T1000 (cell line): ENCODE measurements around the gene CRX.
"Not testable (repeated sequence)": the region's sequence is repeated elsewhere in the genome, so short reads cannot be mapped to it uniquely, and the experiment has no call there.

ENCODE experiments used
- DNase-seq: peaks from one replicate; lab custom pipeline; 2025; ENCODE audit warnings: mixed read lengths; lab: John Stamatoyannopoulos, UW

CRX gene

DNA sequence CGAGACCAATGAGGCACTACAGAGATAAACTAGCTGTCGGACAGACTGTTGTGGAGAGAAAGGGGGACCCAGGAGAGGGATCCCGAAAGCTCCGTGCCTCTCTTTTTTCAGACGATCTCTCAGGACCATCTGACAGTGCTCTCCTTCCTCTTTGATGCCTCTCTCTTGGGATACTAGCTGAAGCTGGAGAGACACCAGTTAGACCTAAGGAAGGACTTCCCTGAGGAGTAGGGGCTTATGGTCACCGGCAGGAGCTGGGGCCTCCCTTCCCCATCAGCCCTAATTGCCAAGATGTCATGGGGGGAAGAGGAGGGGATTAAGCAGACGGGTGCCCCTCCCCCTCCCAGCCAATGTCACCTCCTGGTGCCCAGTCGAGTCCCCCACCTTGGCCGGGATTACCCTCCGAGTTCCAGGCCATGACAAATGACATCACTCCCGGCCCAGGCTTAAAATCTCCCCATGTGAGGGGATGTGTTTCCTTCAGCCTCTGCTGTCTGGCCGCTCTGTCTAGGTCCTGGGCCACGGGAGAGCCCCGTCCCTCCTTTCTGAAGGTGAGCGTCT lies at the start of gene CRX:
TSS of gene CRX (plus strand) at position 478 of the 561 bp plus-strand sequence. CDS start 12,507 bp downstream, outside the sequence.
- DNase-seq, result no peak

GRCh38 chr19:47776568-47776967 lies 45.2 kb upstream of the CRX start:
- no peak for DNase-seq

DNA sequence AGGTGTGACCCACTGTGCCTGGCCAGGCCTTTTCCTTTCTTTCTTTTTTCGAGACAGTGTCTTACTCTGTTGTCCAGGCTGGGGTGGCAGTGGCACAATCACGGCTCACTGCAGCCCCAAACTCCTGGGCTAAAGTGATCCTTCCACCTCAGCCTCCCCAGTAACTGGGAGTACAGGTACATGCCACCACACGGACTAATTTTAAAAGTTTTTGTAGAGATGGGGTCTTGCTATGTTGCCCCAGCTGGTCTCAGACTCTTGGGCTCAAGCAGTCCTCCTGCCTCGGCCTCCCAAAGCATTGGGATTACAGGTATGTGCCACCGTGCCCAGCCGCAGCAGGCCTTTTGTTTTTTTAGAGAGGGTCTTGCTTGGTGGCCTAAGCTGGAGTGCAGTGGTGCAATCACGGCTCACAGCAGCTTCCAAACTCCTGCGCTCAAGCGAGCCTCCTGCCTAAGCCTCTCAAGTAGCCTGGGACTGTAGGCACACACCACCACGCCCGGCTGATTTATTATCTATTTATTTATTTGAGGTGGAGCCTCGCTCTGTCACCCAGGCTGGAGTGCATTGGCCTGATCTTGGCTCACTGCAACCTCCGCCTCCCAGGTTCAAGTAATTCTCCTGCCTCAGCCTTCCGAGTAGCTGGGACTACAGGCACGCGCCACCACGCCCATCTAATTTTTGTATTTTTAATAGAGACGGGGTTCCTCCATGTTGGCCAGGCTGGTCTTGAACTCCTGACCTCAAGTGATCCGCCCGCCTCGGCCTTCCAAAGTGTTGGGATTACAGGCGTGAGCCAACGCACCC lies 44.3 kb upstream of the CRX start:
- DNase-seq, result not testable (repeated sequence)

- peak; percentile 74 for DNase-seq
These were observed 43.4 kb upstream of the CRX start, which contains the start of gene SELENOW for GRCh38 chr19:47778049-47778953. TSS of gene SELENOW (plus strand) at chr19:47778703. CDS start at chr19:47778786, 83 bp downstream.

GRCh38 chr19:47778954-47779351 lies 42.8 kb upstream of the CRX start:
- no peak for DNase-seq

- DNase-seq, result no peak
These were observed 42.1 kb upstream of the CRX start for GRCh38 chr19:47779524-47780214.

GRCh38 chr19:47780215-47780551 lies 41.6 kb upstream of the CRX start:
- DNase-seq, result no peak

DNA sequence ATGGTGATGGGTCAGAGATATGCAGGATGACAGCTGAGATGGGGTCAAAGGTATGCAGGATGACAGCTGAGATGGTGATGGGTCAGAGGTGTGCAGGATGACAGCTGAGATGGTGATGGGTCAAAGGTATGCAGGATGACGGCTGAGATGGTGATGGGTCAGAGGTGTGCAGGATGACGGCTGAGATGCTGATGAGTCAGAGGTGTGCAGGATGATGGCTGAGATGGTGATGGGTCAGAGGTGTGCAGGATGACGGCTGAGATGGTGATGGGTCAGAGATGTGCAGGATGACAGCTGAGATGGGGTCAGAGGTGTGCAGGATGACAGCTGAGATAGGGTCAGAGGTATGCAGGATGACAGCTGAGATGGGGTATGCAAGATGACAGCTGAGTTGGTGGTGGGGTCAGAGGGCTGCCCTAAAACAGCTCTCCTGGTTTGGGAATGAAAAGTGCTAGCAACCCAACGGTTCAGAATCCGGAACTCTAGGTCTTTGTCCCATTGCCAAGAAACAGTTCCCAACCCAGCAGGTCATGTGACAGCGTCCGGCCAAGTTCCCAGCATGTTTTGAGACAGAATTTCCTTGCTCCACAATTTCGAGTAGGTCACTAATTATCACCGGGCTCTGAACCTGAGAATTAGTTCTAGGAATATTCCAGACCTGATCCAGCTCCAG lies 40.0 kb upstream of the CRX start:
- DNase-seq, result no peak

DNA sequence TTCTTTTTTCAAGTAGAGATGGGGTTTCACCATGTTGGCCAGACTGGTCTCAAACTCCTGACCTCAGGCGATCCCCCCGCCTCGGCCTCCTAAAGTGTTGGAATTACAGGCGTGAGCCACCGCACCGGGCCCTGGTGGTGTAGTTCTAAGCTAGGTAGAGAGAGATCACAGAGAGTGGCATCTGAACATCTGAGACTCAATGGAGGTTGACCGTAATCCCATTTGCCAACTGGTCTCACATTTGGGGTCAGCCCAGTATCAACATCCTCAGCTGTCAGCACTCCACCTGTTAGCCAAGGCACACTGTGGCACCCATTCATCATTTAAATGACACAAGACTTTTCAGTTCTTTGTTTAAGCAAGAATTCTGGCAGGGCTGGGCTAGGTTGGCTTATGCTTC lies 35.2 kb upstream of the CRX start:
- no peak for DNase-seq

DNA sequence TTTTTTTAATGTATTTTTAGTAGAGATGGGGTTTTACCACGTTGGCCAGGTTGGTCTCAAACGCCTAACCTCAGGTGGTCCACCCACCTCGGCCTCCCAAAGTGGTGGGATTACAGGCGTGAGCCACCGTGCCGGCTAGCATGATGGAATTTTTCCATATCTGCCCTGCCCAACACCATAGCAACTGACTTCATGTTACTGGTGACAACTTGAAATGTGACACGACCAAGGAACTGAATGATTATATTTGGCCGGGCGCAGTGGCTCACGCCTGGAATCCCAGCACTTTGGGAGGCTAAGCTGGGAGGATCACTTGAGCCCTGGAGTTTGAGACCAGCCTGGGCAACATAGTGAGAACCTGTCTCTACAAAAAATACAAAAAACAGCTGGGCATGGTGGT lies 34.4 kb upstream of the CRX start:
- DNase-seq, result not testable (repeated sequence)

DNA sequence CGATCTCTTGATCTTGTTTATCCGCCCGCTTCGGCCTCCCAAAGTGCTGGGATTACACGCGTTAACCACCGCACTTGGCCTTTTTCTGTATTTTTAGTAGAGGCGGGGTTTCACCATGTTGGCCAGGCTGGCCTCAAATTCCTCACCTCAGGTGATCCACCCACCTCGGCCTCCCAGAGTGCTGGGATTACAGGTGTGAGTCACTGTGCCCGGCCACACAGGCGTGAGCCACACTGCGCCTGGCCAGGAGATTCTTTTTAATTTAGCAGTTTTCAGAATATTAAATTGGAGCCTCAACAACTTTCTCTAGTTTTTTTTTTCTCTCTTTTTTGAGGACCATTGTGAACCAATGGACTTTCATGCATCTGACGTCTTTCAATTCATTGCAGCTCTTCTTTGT lies 31.9 kb upstream of the CRX start:
- DNase-seq, result not testable (repeated sequence)

GRCh38 chr19:47790398-47790814 lies 31.3 kb upstream of the CRX start:
- DNase-seq, result no peak

- no peak for DNase-seq
These were observed 29.1 kb upstream of the CRX start for GRCh38 chr19:47792616-47793015.

DNA sequence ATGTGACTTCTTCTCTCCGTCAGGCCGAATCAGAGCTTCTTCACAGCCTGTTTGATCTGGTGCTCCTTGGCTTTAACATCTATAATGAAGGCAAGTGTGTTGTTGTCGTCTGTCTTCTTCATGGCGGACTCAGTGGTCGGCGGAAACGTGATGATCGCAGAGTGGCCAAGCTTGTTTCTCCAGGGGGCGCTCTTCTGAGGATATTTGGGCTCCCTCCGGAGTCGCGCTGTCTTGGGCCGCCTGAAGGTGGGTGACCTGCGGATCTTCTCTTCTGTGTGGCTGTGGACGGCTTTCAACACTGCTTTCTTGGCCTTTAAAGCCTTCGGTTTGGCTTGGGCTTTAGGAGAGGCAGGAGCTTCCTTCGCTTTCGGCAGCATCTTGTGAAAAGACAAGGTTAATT lies 27.2 kb upstream of the CRX start:
- DNase-seq, result no peak

GRCh38 chr19:47796785-47797184 lies 25.0 kb upstream of the CRX start:
- no peak for DNase-seq

DNA sequence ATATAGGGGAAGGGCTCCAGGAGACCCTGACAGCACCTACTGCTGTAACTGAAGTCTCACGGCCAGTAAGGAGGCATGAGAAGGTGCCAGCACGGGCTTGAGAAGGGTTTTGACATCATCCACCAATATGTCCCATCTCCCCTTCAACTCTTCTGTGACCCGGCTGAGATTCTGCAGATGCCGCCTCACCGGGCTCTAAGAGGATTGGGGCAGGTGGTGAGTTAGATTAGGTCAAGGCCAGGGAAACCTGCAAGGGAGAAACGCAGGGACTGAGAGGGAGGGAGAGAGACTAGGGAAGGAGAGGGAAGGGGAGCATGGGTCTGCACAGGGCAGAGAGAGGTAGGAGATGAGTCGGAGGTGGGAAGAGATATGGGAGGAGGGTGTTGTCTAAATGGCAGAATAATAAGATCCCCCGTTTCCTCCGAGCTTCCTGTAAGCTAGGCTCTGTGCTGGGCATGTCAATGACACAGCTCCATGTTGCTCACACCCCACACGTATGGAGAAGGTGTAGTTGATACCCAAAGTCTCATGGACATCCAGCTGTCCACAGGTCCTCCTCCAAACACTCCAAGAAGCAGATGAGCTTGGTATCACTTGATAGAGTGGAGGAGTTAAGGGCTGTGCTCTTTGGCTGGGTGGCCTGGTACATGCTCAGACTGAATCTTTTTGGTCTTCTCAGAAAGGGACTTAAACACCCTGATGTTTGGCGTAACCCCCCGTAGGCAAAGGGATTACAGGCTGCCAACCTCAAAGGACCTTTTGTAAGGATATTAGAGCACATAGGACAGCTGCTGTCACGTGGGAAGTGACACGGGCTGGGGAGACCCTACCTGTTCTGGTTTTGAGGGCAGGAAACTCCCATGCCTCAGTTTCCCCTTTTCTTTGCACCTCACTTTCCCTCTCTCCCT lies 23.5 kb upstream of the CRX start:
- no peak for DNase-seq

DNA sequence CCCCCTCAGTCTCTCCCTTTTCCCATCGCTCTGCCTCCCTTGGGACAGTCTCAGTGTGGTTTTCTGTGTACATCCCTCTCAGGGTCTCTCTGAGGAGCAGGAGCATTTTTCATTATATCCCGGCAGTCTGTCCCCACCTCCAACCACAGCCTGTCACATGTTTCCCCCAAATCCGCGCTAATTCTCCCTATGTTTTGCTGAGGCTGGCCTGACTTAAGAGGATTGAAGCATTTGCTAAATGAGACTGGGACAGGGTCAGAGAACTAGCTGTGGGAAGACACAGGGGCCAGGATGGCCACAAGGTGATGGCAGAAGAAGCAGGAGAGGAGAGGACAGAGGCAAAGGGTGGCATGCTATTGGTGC lies 22.9 kb upstream of the CRX start:
- DNase-seq, result no peak

DNA sequence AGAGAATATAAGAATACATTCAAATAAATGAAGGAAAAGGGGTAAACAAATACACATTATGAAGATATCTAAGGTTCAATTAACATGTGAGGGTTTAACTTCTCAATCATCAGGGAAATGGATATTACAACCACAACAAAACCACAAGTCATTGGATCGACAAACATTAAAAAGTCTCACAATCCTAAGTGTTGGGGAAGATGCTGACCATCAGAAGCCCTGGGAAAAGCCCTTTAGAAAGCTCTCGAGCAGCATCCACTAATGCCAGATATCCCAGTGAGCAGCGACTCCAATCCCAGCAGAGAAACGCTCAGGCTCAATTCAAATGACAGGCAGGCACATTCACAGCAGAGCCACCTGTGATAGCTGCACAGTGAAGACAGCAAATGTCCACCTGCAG lies 20.5 kb upstream of the CRX start:
- no peak for DNase-seq

GRCh38 chr19:47802521-47803043 lies 19.2 kb upstream of the CRX start:
- no peak for DNase-seq

DNA sequence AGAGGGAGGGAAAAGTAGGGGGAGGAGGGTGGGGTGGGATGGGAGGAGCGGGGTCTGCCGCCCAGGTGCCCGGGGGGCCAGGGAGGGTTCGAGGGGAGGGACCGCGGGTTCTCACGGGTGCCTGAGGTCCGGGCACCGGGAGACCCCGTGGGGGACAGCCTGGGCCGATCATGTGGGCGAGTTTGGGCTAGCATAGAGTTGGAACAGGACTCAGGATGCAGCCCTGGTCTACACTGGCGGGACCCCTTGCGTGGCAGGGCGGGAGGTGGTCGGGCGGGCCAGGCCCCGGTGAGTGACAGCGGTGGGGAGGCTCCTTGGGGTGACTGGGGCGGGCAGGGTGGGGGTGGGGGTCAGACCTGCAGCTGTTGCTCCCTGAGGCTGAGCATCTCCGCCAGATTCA lies 18.6 kb upstream of the CRX start:
- DNase-seq, result not testable (repeated sequence)
